Gastrocnemius medialis (tissue), 4 donors: ENCODE data around the gene EIF5.

Experiments
- POLR2A ChIP-seq, 2 donors: fragments of 450-650 bp; IDR thresholded peaks; one replicate each; pipeline ENCODE4 v1.6.1; 2017; ENCODE audit warnings: antibody characterized with exemption in 2 of 2, mild to moderate bottlenecking in 2 of 2, moderate library complexity in 2 of 2
- TF ChIP-seq, protein P1 (sequence below), 5 experiments: fragments of 450-650 bp in 3 of 5; fragments of 200-600 bp in 2 of 5; sonication (generic) in 2 of 5; IDR thresholded peaks in 4 of 5; conservative IDR thresholded peaks in 1 of 5; 1 replicate in 4 of 5; 2 replicates in 1 of 5; pipeline ENCODE4 v1.5.1; 2016 to 2019; ENCODE audit warnings: antibody characterized with exemption in 5 of 5, mild to moderate bottlenecking in 3 of 5, moderate library complexity in 3 of 5

DNA sequence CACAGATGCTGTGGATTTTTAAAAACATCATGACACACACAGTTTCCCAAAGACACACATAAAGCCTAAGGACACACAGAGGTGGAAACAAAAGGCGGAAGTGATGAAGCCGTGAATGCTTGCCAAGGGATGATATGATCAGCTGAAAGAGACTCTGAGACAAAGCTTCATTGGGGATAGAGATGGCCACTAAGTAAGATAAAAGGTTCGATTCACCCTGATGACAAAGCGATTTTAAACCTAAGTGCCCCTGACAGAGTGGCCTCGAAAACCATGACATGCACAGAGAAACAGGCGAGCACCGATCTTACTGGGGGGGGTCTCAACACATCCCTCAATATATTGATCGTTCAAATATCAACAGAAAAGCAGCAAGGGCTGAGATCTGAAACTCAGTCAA is 20.3 kb upstream of the EIF5 start:
- TF ChIP-seq, protein P1, sequence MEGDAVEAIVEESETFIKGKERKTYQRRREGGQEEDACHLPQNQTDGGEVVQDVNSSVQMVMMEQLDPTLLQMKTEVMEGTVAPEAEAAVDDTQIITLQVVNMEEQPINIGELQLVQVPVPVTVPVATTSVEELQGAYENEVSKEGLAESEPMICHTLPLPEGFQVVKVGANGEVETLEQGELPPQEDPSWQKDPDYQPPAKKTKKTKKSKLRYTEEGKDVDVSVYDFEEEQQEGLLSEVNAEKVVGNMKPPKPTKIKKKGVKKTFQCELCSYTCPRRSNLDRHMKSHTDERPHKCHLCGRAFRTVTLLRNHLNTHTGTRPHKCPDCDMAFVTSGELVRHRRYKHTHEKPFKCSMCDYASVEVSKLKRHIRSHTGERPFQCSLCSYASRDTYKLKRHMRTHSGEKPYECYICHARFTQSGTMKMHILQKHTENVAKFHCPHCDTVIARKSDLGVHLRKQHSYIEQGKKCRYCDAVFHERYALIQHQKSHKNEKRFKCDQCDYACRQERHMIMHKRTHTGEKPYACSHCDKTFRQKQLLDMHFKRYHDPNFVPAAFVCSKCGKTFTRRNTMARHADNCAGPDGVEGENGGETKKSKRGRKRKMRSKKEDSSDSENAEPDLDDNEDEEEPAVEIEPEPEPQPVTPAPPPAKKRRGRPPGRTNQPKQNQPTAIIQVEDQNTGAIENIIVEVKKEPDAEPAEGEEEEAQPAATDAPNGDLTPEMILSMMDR (IDR thresholded peaks at IDR 0.05 in 4 of 5, conservative IDR thresholded peaks at IDR 0.05 in 1 of 5), result no peak
- no peak for TF ChIP-seq POLR2A (IDR thresholded peaks at IDR 0.05)
